Colon (tissue), 2 donors: Measurements from ENCODE around the gene TELO2.

Experiments
- FAIRE-seq: peaks from 2 replicates; lab custom pipeline; 2012; peaks lifted over from hg19 to GRCh38; lab: Jason Lieb, UNC
- donor health status: control.
- donor health status: control.

TELO2 gene

DNA sequence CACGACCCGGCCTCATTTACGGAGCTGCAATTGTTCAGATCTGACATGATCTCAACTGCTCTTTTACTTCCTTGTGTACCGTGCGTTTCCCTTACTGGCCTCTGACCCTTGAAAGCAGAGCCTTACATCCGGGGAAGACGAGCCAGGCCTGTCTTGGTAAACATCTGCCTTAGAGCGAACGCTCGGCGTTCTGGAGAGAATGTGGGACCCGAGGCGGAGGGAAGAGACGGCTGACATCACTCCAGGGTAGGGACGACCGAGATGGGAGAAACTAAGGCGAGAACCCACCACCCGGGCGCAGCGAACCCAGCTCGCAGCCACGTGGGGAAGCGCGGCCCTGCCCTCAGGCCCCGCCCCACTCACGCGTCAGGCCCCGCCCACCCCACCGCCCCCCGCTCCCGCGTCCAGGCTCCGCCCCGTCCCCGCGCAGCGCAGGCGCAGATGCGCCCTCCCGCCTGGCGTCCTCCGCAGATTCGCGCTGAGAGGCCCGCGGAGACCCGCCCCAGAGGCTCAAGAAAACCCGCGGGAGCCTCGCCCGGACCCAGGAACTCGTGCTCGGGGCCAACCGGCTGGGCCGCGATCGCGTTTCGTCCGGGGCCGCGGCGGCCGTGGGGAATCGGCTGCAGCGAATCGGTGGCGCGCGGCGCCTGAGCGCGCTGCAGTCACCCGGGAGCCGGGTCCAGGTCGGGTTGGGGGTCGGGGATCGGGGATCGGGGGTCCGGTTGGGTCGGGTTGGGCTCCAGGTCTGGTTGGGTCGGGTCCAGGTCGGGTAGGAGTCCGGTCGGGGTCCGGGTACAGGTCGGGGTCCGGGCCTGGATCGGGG is at the start of gene TELO2:
Gene TELO2 (plus strand): TSS at position 438 of the 823 bp plus-strand sequence. CDS start 922 bp downstream, outside the sequence.
- no peak for FAIRE-seq

DNA sequence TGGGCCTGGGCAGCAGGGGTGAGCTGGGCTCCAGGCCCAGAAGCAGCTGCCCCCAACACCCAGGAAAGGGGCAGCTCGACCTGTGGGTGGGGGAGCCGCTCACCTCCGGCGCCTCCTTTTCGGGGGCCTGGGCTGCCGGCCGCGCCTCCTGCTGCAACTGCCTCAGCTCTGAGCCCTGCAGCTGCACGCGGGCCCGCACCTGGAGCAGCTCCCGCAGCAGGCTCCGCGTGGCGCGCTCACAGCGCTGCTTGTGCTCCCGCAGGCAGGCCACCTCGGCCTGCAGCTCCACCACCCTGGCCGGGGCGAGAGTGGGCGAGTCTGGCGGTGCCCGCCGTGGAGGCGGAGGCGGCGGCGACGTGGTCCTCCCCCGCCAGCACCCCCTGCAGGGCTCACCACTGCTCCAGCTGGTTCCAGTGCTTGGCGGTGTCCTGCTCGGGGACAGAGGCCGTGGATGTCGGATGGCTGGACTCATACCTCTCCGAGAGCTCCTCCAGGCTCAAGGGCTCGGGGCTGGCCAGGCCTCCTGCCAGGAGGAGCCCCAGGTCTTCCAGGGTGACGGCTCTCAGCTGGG is 49.7 kb upstream of the TELO2 start:
- no peak for FAIRE-seq

GRCh38 chr16:1443980-1444729 is 49.0 kb upstream of the TELO2 start, which contains the start of gene CCDC154:
CCDC154 (minus strand) TSS chr16:1444556; CDS start chr16:1444322, 234 bp downstream.
- no peak for FAIRE-seq

DNA sequence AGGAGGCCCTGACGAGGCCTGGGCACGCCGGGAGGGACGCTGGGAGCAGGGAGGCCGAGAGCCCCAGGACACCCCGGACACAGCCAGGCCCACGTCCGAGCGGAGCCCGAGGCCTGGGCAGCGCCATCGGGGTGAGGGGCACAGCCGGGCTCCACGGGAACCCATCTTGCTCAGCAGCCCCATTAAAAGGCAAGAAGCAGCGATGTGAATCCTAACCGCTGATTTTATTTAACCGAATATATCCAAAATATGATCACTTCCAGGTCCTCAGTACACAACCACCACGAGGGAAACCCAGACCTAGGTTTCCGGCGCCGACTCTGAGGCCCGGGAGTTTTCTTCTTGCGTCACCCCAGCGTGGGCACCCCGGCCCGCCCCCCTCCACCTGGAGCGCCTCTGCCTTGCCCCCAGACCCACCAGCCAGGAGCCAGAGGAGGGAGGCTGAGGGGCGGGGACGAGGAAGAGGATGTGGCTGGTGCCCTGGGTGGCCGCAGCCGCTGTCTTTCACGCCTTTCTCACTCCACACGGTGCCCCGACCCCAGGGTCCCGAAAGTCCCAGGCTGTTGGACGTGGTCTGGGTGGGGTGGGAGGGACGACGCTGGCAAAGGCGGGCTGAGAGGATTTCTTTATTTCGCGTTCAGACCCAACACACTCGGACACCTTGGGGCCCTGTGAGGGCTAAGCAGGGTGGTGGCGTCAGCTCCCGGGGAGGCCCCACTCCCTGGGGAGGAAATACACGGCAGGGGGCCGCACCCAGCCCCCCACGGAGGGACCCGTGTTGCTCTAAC is 48.2 kb upstream of the TELO2 start:
- no peak for FAIRE-seq

DNA sequence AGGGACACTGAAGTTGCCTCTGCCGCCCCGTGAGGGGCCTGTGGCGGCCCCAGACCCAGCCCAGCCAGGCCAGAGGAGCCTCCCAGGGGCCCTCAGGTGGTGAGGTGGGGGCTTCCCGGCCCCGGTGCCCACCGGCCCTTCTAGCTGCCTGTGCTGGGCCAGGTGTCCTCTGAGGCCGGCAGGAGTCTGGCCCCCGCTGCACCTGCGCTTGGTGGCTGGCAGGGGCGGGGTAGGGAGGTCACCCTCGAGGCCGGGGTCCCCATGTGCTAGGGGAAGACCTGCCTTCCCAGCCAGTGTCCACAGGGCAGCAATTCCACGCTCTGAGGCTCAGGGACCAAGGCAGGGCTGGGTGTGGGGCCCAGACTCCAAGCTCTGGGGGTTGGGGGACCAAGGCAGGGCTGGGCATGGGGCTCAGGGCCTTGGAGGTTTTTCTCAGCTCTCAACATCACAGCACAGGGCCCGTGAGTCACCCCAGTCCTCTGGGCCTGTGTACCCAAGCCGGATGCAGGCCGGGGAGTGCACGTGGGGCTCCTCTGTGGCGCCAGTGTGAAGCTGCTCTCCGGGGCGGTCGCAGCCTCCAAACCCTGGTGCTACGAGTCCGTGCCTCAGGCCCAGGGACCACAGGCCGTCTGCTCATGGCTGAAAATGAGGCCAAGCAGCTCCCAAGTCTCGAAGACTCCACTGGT is 47.5 kb upstream of the TELO2 start:
- no peak for FAIRE-seq

DNA sequence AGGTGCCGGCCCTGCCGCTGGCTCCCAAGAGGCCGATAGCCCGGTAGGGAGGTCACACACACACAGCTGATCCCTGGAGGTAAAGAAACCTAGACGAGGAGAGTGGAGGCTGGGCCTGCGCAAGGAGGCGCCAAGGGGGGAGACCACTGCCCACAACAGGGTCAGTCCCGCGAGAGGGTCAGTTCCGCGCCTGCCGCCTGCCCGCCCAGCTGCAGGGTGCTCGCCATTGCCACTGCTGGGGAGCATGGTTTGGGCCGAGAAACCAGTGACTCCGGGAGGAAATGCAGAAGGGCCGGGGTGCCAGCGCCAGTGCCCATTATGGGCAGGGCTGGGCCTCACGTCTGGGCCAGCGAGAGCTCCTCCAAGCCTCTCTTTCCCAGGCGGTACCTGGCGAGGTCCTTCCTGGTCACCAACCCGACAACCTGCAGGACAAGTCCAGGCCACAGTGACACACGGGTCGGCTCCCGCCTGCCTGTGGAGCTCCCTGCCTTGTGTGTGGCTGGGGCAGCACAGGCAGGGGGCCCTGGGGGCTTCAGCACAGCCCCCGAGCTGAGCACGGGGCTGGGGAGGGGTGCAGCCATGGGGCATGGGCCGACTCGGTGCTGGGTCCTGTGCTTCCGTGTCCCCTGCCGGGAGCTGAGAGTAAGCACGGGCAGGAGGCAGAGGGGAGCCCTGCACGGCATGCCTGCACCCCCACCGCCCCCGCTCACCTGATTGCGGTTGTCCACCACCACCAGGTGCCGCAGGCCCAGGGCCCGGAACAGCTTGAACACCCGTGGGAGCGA is 46.7 kb upstream of the TELO2 start:
- FAIRE-seq, result no peak

DNA sequence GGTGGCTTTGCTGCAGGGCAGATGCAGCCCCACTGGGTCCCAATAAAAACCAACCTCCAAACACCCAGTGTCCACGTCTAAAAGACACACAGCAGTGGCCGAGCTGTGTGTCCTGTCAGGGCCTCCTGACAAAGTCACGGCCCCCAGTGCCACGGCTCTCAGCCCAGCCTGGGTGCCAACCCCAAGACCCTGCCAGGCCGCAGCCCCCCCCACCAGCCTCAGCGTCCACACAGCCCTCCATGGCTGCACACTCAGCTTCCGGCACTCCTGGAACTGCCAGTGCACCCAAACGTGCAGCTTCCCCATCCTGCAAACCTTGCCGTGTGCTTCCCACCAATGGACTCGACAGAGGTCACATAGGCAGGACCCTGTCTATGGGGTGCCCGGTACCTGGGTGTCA is 45.2 kb upstream of the TELO2 start:
- no peak for FAIRE-seq

DNA sequence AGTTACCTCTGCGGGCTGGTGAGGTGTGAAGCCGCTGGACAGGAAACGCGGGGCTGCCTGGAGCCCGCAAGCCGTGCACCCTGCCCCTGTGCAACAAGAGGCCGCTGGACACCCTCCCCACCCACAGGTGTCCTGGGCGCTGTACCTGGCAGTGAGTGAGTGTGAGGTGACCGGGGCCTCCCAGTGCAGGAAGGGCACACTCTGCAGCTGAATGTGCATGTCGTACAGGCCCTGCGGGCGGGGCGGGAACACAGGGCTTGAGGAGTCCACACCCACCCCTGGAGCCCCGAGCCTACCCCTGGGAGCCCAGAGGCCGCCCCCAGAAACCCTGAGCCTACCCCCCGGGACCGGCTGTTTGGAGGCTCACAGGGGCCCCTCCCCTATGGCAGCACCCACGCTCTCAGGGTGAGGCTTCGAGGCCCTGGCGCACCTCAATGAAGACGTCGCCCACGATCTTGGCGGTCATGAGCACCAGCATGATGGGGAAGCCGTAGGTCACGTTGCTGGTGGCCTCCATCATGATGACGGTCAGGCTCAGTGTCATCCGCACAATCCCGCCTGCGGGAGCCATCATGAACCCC is 44.5 kb upstream of the TELO2 start:
- no peak for FAIRE-seq

- no peak for FAIRE-seq
Measured at GRCh38 chr16:1449201-1449788, 43.9 kb upstream of the TELO2 start.

- no peak for FAIRE-seq
Measured at GRCh38 chr16:1450218-1450617, 42.9 kb upstream of the TELO2 start.

DNA sequence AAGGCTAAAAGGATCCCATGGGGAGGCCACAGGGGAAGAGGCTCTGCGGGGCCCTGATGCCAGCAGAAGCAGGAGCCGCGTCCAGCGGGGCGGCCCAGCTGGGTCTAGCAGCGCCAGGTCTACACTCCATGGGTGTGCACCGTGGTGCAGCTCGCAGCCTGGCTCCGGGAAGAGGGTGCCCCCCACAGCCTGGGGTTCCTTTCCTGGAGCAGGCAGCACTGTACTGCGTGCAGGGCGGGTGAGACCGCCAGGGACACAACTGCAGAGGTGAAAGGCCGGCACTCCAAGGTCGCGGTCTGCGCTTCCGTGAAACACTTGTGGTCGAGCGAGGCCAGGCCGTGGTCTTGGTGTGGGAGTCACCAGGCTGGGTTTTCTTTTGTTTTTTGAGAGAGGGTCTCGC is 42.3 kb upstream of the TELO2 start:
- FAIRE-seq, result no peak

GRCh38 chr16:1451702-1452392 is 41.3 kb upstream of the TELO2 start:
- FAIRE-seq, result no peak

DNA sequence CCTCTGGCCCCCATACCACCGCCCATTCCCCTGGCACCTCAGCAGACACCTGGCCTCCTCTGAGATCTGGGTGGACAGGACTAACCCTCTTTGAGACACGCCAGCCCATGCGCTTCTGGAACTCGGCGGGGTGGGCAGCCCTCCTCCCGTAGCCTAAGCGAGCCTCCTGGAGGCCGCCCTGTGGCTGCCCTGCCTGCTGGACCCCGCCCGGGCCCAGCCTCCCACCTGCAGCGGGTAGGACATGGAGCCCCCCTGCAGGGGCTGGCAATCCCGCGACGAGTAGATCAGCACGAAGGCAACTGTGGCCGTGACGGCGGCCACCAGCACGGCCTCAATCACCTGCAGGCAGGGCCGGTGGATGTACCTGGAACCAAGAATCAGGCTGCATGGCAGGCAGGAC is 40.6 kb upstream of the TELO2 start:
- FAIRE-seq, result no peak

DNA sequence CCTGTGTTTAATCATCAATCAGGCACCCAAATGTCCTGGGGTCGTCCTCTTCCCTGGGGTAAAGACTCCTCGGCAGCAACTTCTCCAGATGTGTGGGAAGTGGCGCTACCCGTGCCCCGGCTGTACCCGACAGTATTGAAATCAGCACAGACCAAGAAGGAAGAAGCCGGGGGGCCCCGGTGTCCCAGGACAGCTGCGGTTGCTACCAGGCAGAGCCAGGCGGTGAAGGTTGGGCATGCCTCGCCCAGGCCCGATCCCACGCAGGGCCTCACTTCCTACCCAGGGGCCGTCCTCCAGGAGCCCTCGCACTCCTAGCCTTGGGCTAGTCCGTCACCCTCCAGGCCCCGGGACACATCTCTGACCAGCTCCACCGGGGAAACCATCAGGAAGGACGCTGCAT is 39.8 kb upstream of the TELO2 start:
- no peak for FAIRE-seq

- FAIRE-seq, result no peak
Measured at GRCh38 chr16:1454561-1454960, 38.6 kb upstream of the TELO2 start.

DNA sequence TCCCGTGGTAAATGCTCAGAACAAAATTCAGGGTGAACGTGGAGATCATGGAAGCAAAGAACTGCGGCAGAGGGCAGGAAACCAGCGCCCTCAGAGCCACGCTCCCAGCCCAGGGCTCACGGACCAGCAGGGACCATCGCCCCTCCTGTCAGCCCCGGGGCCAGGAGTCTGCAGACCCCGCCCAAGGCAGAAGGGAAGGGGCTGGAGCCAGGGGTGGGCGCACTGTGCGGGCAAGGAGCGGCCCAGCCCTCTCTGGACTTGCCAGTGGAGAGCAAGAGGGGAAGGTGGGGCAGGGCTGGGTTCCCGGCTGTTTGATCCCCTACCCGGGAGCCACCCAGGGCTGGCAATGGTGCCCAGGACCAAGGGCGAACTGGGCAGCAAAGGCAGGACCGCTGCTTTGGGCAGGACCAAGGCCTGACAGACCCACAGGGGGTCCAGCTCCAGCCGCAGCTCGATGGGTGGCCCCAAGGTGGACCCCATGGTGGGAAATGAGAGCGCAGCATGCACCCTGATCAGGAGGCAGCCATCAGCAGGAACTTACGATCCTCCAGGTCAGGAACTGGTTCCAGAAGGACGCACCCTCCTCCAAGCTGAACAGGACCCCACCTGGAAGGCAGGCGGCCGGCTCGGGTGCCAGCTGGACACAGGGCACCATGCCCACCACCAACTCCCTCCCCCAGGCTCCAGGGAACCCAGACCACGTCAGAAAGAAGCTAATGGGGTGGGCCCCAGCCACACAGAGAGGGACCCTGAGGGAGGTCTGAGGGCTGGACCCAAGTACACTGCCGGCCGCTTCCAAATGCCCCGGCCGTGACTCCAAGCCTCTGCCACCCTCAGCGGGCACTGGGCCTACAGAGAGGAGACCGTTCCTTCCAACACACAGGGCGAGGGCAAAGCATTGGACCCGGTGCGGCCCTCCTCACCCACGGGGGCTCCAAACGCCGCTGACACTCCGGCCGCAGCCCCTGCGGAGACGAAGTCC is 37.7 kb upstream of the TELO2 start:
- no peak for FAIRE-seq

DNA sequence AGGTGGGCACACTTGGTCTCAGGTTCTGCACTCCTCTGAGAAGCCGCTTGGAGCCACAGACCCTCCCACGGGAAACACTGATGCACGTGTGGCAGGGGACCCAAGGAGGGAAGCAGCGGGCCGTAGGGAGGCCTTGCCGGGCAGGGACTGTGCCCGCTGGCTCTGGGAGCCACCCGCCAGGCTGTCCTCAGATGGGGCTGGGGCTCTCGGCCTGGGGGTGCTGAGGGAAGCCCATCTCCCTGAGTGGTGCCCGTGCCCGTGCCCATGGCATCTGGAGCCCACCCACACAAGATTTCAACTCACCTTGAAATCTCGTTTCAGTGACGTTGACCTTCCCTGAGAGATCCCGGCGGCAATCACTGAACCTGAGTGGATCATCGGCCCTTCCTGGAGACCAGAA is 36.2 kb upstream of the TELO2 start:
- FAIRE-seq, result no peak
